ENCODE measurements around the gene RALGPS1. TPM values are rescaled to one million over a fixed set of nuclear protein-coding genes. Genes with fewer than 3 reads are reported as not detected.
A peak's percentile ranks its signal among the peaks of the same experiment; 100 is the strongest.

The RALGPS1 gene
- total RNA-seq, 2 donors from 2014 or later, result 9.7 to 17.7 TPM

DNA sequence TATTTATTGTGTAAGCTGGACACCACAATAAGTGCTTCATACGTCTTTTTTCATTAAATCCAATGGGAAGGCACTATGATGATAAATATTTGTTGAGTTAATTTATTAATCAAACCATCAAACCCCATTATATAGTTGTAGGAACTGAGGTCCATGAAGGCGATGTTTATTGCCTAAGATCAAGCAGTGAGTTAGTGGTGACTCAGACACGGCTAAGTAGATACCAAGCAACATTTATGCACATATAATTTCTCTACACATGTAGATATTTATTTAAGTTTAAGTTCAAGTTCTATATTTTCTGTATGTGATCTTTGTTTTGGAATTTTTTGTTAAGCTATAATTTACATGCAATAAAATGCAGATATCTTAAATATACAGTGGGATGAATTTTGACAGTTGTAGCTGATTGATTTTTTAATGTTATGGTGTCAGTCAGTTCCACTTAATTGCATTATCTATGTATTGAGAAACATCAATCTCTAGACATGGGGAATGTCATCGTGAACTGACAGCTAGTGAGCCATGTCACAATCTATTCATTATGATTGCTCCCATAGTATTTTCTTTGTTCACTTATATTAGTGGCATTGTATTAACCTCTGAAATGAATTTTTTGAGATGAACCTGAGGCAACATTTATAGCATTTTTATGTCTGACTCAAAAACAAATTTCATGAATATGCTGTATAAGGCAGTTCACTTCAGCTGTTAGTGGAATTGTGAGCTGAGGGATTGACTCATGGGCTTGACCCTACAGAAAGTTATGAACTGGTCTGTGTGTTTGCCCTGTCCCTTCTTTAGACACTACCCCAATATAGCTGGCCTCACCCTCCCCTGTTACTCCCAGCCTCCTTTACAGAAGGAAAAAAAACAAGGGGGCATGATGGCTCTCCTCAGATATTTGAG is 338.1 kb downstream of the RALGPS1 start:
- TF ChIP-seq CTCF (IDR thresholded peaks at IDR 0.05), result no peak
- Histone ChIP-seq H3K27me3 (no peaks in the 10 kb centered on the region), H3K9me3 (no peaks in the 10 kb centered on the region), H3K4me1 (peaks cover 0 to 9% of the 10 kb centered on the region in 2 donors), H3K27ac (no peak overlapping the region), H3K4me3 (no peak overlapping the region), H3K36me3 (no peaks in the 10 kb centered on the region)
- no peak for DNase-seq (ENCODE audit: low spot score)

GRCh38 chr9:127253446-127253845 is 338.9 kb downstream of the RALGPS1 start:
- Histone ChIP-seq H3K36me3 (no peaks in the 10 kb centered on the region), H3K27ac (no peak overlapping the region), H3K27me3 (no peaks in the 10 kb centered on the region), H3K4me3 (no peak overlapping the region), H3K4me1 (peaks cover 0 to 9% of the 10 kb centered on the region in 2 donors), H3K9me3 (no peaks in the 10 kb centered on the region)
- TF ChIP-seq CTCF (IDR thresholded peaks at IDR 0.05), result no peak
- no peak for DNase-seq (ENCODE audit: low spot score)

GRCh38 chr9:127255692-127256091 is 341.1 kb downstream of the RALGPS1 start:
- Histone ChIP-seq H3K4me3 (no peak overlapping the region), H3K4me1 (peaks cover 0 to 12% of the 10 kb centered on the region in 2 donors), H3K27ac (no peak overlapping the region), H3K9me3 (no peaks in the 10 kb centered on the region), H3K36me3 (no peaks in the 10 kb centered on the region), H3K27me3 (no peaks in the 10 kb centered on the region)
- TF ChIP-seq CTCF (IDR thresholded peaks at IDR 0.05), result no peak
- DNase-seq (ENCODE audit: low spot score), result no peak

DNA sequence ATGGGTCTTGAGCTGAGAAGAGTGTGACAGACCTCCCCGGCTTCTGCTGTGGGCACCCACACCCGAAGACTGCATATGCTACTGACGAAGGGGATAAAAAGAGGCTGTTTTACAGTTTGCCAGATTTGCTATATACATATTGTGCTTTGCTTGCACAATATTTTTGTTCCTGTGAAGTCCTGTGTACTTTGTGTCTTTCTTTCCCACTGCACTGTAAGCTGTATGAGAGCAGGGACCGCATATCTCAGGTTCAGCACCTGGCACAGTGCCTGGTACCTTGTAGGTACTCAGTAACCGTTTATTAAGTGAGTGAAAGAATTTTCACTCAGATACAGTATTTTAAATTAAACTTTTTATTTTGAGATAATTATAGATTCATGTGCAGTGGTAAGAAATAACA is 341.7 kb downstream of the RALGPS1 start:
- Histone ChIP-seq H3K27ac (no peak overlapping the region), H3K4me1 (peaks cover 0 to 11% of the 10 kb centered on the region in 2 donors), H3K9me3 (no peaks in the 10 kb centered on the region), H3K27me3 (no peaks in the 10 kb centered on the region), H3K36me3 (no peaks in the 10 kb centered on the region), H3K4me3 (no peak overlapping the region)
- TF ChIP-seq CTCF (IDR thresholded peaks at IDR 0.05), result no peak
- DNase-seq (ENCODE audit: low spot score), result no peak

GRCh38 chr9:127258606-127259471 is 344.3 kb downstream of the RALGPS1 start:
- peaks cover 4% of the 10 kb centered on the region for H3K36me3 ChIP-seq
- H3K27ac ChIP-seq, result peak overlapping the region; percentile 23 to 49
- no peaks in the 10 kb centered on the region for H3K9me3 ChIP-seq
- TF ChIP-seq CTCF (IDR thresholded peaks at IDR 0.05), result no peak
- peaks cover 0 to 18% of the 10 kb centered on the region in 2 donors for H3K4me1 ChIP-seq
- no peaks in the 10 kb centered on the region for H3K27me3 ChIP-seq
- H3K4me3 ChIP-seq, result no peak overlapping the region
- DNase-seq (ENCODE audit: low spot score), result no peak

All from right atrium auricular region (tissue), 2 donors.